ENCODE data around the gene ATXN7.

DNA sequence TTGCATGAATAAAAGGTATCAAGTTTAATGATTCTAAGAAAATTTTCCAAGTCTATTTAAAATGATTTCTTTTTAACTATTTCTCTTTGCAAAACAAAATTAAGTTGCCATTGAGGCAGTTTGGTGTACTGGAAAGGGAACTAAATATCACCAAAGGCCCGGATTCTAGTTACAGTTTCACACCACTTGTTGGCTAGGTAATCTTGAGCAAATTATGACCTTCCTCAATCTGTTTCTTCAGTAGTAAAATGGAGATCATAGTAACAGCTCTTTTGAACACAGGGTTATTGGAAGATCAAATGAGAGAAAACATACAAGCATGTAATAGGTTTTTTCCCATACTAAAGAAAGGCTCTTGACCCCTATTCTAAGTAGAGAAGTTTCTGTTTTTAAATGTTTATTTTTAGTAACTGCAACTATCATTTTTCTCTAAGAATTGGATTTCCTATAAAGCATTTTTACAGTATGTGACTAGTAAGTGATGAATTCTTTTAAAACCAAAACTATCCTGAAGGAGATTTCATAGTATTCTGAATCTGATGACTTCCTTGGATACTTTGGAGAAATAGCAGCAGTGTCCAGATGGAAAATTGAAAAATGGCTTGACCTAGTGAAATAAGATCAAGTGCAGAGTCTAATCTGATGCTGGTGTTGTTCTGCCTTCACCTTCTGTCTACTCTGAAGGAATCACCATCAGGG is 32.8 kb downstream of the ATXN7 start:
- TF ChIP-seq, protein P1, sequence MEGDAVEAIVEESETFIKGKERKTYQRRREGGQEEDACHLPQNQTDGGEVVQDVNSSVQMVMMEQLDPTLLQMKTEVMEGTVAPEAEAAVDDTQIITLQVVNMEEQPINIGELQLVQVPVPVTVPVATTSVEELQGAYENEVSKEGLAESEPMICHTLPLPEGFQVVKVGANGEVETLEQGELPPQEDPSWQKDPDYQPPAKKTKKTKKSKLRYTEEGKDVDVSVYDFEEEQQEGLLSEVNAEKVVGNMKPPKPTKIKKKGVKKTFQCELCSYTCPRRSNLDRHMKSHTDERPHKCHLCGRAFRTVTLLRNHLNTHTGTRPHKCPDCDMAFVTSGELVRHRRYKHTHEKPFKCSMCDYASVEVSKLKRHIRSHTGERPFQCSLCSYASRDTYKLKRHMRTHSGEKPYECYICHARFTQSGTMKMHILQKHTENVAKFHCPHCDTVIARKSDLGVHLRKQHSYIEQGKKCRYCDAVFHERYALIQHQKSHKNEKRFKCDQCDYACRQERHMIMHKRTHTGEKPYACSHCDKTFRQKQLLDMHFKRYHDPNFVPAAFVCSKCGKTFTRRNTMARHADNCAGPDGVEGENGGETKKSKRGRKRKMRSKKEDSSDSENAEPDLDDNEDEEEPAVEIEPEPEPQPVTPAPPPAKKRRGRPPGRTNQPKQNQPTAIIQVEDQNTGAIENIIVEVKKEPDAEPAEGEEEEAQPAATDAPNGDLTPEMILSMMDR (IDR thresholded peaks at IDR 0.05) = no peak
- TF ChIP-seq POLR2A (IDR thresholded peaks at IDR 0.05) = no peak

All from breast epithelium (tissue), 3 donors.